NCI-H2107 treated with DMSO at 0.1 percent for 48 hours (cell line): ENCODE results near the gene MYL6B.
"Not testable (repeated sequence)": the region's sequence is repeated elsewhere in the genome, so short reads cannot be mapped to it uniquely, and the experiment has no call there.

Source experiments
- DNase-seq: peaks from one replicate; lab custom pipeline; 2025; ENCODE audit not compliant: unreplicated experiment; lab: John Stamatoyannopoulos, UW

MYL6B gene

GRCh38 chr12:56163533-56164344 lies 11.4 kb downstream of the MYL6B start:
- no peak for DNase-seq

DNA sequence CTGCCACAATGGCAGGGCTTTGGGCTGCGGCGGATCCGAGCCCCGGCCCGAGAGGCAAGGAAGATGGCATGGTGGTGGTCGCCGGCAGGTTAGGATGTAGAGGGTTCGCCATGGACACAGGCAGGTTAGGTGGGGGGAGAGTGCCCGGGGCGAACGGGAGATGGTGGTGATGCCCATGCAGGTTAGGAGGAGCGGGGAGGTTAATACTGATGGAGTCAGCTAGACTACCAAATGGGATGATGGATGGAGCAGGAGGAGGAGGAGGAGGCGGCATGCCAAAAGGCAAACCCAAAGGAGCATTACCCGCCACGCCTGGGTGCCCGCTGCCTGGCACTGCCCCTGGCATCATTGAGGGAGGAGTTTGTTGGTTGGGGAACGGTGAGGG lies 11.9 kb downstream of the MYL6B start:
- DNase-seq = no peak

DNA sequence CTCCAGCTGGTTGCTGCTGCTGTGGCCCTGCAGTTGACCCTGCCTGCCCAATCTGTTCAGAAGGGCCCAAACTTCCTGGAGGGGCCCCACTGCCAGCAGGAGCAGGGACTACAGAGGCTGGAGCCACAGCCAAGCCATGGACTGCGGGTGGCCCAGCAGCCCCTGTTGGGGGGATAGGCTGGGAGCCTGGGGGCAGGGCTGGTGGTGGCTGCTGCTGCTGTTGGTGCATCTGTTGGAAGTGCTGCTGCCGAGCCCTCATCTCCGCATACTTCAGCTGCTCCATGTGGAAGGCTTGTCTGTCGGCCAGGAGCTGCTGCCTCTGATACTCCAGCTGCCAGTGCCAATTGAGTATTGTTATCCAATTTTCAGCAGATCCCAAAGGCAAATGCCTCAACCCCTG lies 13.0 kb downstream of the MYL6B start:
- no peak for DNase-seq

- no peak for DNase-seq
Observed at GRCh38 chr12:56169229-56169759, 16.9 kb downstream of the MYL6B start.

- no peak for DNase-seq
Observed at GRCh38 chr12:56172839-56173238, 20.5 kb downstream of the MYL6B start.

GRCh38 chr12:56178347-56178746 lies 26.0 kb downstream of the MYL6B start:
- DNase-seq = no peak

- DNase-seq = no peak
Observed at GRCh38 chr12:56186957-56187356, 34.6 kb downstream of the MYL6B start.

- DNase-seq = no peak
Observed at GRCh38 chr12:56188131-56188777, 35.9 kb downstream of the MYL6B start.

DNA sequence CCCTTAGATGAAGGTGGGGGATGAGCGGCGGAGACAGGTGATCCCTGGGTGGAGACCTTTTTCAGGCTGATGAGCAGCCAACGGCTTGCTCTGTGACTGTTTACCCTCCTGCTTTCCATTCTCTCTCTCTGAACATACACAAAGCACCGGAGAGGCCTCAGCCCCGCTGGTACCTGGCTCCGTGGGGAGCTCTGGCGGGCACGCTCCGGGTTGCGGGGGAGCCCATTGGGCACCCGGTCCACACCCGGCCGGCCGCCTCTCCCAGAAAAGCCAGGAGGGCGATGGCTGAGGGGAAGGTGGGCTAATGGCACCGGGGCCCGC lies 36.4 kb downstream of the MYL6B start:
- no peak for DNase-seq

- DNase-seq = peak; percentile 71
Observed at GRCh38 chr12:56189099-56189917, 36.9 kb downstream of the MYL6B start, which contains the start of gene SMARCC2. SMARCC2 (minus strand) TSS chr12:56189483; CDS start chr12:56189461, 22 bp downstream.

- DNase-seq = peak; percentile 73
Observed at GRCh38 chr12:56189918-56190694, 37.7 kb downstream of the MYL6B start.

- no peak for DNase-seq
Observed at GRCh38 chr12:56190695-56191155, 38.3 kb downstream of the MYL6B start.

- DNase-seq = no peak
Observed at GRCh38 chr12:56192582-56192981, 40.2 kb downstream of the MYL6B start.

GRCh38 chr12:56193025-56193578 lies 40.7 kb downstream of the MYL6B start:
- peak; percentile 90 for DNase-seq

GRCh38 chr12:56196818-56197550 lies 44.6 kb downstream of the MYL6B start:
- DNase-seq = not testable (repeated sequence)

- no peak for DNase-seq
Observed at GRCh38 chr12:56197921-56198635, 45.7 kb downstream of the MYL6B start.

DNA sequence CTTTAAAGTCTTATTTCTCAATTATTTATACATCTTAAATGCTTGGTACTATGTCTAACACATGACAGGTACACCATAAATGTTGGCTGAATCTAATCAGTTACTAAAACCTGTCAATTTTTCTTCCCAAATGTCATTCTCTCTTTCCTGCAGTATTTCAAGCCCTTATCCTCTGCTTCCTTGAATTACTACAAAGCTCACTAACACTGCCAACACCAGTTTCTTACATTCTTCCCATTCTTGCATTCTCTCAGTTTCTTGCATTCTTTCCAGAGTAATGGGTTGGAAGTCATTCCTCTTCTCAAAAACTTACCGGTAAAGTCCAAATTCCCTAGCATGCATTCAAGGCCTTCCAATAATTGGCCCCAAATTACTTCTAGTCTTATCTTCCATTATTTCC lies 46.4 kb downstream of the MYL6B start:
- DNase-seq = no peak

GRCh38 chr12:56202366-56202765 lies 50.0 kb downstream of the MYL6B start:
- DNase-seq = no peak

DNA sequence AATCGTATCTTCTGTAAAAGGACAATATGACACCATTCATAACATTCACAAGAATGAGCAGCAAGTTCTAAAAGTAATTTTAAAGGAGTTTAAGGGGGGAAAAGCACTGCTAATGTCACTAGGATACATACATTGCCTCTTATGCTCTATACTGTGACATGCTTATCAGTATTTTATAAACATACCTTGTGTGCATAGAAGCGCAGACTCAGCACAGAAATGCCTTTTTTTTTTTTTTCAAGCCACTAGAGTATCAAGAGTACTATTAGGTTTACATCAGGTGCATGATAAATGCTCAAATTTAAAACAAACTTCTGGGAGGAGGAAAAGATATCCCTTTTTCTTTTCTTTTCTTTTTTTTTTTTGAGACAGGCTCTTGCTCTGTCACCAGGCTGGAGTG lies 50.5 kb downstream of the MYL6B start:
- no peak for DNase-seq
